ENCODE results near the gene UBALD2. TPM values are rescaled to one million over a fixed set of nuclear protein-coding genes. Genes with fewer than 3 reads are reported as not detected.
"Not testable (repeated sequence)": the region's sequence is repeated elsewhere in the genome, so short reads cannot be mapped to it uniquely, and the experiment has no call there.

The UBALD2 gene
- total RNA-seq, 1 donor from 2014 or later = 26.3 TPM

- no peak overlapping the region for H3K4me3 ChIP-seq (ENCODE audit: low read depth, low read length)
- no peak for TF ChIP-seq CTCF (conservative IDR thresholded peaks at IDR 0.05; ENCODE audit: low read depth, low read length)
- no peak for DNase-seq (ENCODE audit: low read depth)
Observed at GRCh38 chr17:76253841-76254240, 11.3 kb upstream of the UBALD2 start.

GRCh38 chr17:76254275-76254674 is 10.9 kb upstream of the UBALD2 start:
- TF ChIP-seq CTCF (conservative IDR thresholded peaks at IDR 0.05; ENCODE audit: low read depth, low read length) = no peak
- DNase-seq (ENCODE audit: low read depth) = no peak
- H3K4me3 ChIP-seq (ENCODE audit: low read depth, low read length) = no peak overlapping the region

DNA sequence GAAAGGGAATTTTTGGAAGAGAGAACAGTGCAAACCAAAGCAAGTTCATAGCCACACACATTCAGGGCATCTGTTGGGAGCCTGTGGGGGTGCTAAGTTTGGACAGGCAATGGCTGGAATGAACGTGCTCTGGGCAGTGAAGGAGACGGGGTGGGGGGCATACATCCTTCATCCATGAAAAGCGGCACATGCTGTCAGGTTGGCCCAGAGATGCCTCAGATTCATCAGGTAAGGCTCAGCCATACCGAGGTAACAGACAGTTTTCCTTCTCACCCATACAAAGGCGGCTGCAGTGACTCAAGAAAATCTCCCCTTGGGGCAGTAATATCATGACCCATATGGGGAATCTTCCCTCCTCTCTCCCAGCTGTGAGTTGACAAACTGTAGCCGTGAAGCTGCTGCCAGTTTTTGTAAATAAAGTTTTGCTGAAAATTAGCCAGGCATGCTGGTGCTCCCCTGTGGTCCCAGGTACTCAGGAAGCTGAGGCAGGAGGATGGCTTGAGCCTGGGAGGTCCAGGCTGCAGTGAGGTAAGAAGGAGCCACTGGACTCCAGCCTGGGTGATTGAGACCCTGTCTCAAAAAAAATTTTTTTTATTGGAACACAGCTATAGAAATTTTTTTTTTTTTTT is 9.2 kb upstream of the UBALD2 start:
- no peak overlapping the region for H3K4me3 ChIP-seq (ENCODE audit: low read depth, low read length)
- TF ChIP-seq CTCF (conservative IDR thresholded peaks at IDR 0.05; ENCODE audit: low read depth, low read length) = no peak
- DNase-seq (ENCODE audit: low read depth) = no peak

- not testable (repeated sequence) for H3K4me3 ChIP-seq (ENCODE audit: low read depth, low read length); DNase-seq (ENCODE audit: low read depth)
Observed at GRCh38 chr17:76256430-76257050, 8.6 kb upstream of the UBALD2 start.

GRCh38 chr17:76260220-76260619 is 4.9 kb upstream of the UBALD2 start:
- TF ChIP-seq CTCF (conservative IDR thresholded peaks at IDR 0.05; ENCODE audit: low read depth, low read length) = no peak
- no peak overlapping the region for H3K4me3 ChIP-seq (ENCODE audit: low read depth, low read length)
- no peak for DNase-seq (ENCODE audit: low read depth)

DNA sequence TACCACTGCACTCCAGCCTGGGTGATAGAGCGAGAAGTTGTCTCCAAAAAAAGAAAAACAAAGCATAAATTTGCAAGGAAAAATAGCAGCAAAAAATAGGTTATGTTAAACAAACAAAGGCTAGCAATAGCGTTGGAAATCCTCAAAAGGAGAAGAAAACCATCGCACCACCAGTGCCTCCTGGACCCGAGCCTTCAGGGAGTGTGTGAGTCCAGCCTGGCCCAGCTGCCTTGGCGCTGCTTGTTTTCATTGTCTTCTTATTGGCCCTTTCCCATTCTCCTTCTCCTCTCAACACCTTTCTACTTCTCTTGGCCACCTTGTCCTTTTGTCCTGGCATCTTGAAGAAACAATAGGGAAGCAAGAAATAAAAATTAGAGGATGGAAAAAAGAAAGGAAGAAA is 4.5 kb upstream of the UBALD2 start:
- no peak overlapping the region for H3K4me3 ChIP-seq (ENCODE audit: low read depth, low read length)
- TF ChIP-seq CTCF (conservative IDR thresholded peaks at IDR 0.05; ENCODE audit: low read depth, low read length) = no peak
- DNase-seq (ENCODE audit: low read depth) = no peak

- no peak for DNase-seq (ENCODE audit: low read depth)
- TF ChIP-seq CTCF (conservative IDR thresholded peaks at IDR 0.05; ENCODE audit: low read depth, low read length) = no peak
Observed at GRCh38 chr17:76261421-76262215, 3.5 kb upstream of the UBALD2 start.

More at GRCh38 chr17:76261421-76262215, 3.5 kb upstream of the UBALD2 start:
- H3K4me3 ChIP-seq (ENCODE audit: low read depth, low read length) = no peak overlapping the region

All from epithelial cell of proximal tubule (primary cell).